T-helper 22 cell (primary cell): Measurements from ENCODE around the gene HSP90B1.

ENCODE experiments used
- DNase-seq: peaks from one replicate; pipeline ENCODE4 v3.0.0-alpha.2; 2020; ENCODE audit warnings: low read depth

The HSP90B1 gene

GRCh38 chr12:103929784-103930033, 501 bp upstream of the HSP90B1 start:
- no peak for DNase-seq

GRCh38 chr12:103930787-103931735, 851 bp downstream of the HSP90B1 start:
- no peak for DNase-seq

GRCh38 chr12:103933237-103933636, 3.0 kb downstream of the HSP90B1 start:
- no peak for DNase-seq

GRCh38 chr12:103936679-103937078, 6.5 kb downstream of the HSP90B1 start:
- no peak for DNase-seq

- no peak for DNase-seq
Observed at GRCh38 chr12:103944964-103945363, 14.8 kb downstream of the HSP90B1 start.

- no peak for DNase-seq
Observed at GRCh38 chr12:103947871-103948555, 17.8 kb downstream of the HSP90B1 start.

- no peak for DNase-seq
Observed at GRCh38 chr12:103948746-103949406, 18.7 kb downstream of the HSP90B1 start.

- DNase-seq: no peak
Observed at GRCh38 chr12:103952497-103952896, 22.3 kb downstream of the HSP90B1 start.

- no peak for DNase-seq
Observed at GRCh38 chr12:103955811-103956508, 25.8 kb downstream of the HSP90B1 start.

- no peak for DNase-seq
Observed at GRCh38 chr12:103956509-103957027, 26.4 kb downstream of the HSP90B1 start.

- no peak for DNase-seq
Observed at GRCh38 chr12:103957865-103958388, 27.7 kb downstream of the HSP90B1 start.

GRCh38 chr12:103958621-103959020, 28.4 kb downstream of the HSP90B1 start:
- DNase-seq: no peak

GRCh38 chr12:103960616-103961227, 30.5 kb downstream of the HSP90B1 start:
- DNase-seq: no peak

- no peak for DNase-seq
Observed at GRCh38 chr12:103962493-103962892, 32.3 kb downstream of the HSP90B1 start.

- no peak for DNase-seq
Observed at GRCh38 chr12:103964805-103965204, 34.6 kb downstream of the HSP90B1 start.

- DNase-seq: no peak
Observed at GRCh38 chr12:103965255-103965589, 35.0 kb downstream of the HSP90B1 start.

- peak; percentile 97 for DNase-seq
Observed at GRCh38 chr12:103965590-103966504, 35.6 kb downstream of the HSP90B1 start, which contains the start of gene TDG. TDG (plus strand) TSS chr12:103965872; CDS start chr12:103966038, 166 bp downstream.

GRCh38 chr12:103966736-103967135, 36.5 kb downstream of the HSP90B1 start:
- no peak for DNase-seq

- no peak for DNase-seq
Observed at GRCh38 chr12:103969391-103969790, 39.2 kb downstream of the HSP90B1 start.

GRCh38 chr12:103973909-103974308, 43.7 kb downstream of the HSP90B1 start:
- DNase-seq: no peak
